Transverse colon (tissue), 4 donors: ENCODE data around the gene C11orf68. TPM values are rescaled to one million over a fixed set of nuclear protein-coding genes. Genes with fewer than 3 reads are reported as not detected.

Source experiments
- DNase-seq: peaks from one replicate; pipeline ENCODE4 v3.0.0-alpha.2; 2019
- H3K27ac ChIP-seq, 4 donors: fragments of 200-600 bp; sonication (generic); 2 replicates each; pipeline ENCODE4 v1.5.1; 2016 to 2018; ENCODE audit warnings: inconsistent platforms in 4 of 4
- H3K27me3 ChIP-seq: fragments of 200-600 bp; sonication (generic); 2 replicates; pipeline ENCODE4 v1.5.1; 2017; ENCODE audit warnings: inconsistent platforms
- H3K36me3 ChIP-seq, 4 donors: fragments of 200-600 bp; sonication (generic); 2 replicates each; pipeline ENCODE4 v1.5.1; 2017 to 2019; ENCODE audit warnings: inconsistent platforms in 4 of 4
- H3K4me1 ChIP-seq, 4 donors: fragments of 200-600 bp; sonication (generic); 2 replicates each; pipeline ENCODE4 v1.5.1; 2017 to 2020; ENCODE audit warnings: inconsistent platforms in 4 of 4
- H3K4me3 ChIP-seq, 4 donors: fragments of 200-600 bp; sonication (generic); 1 replicate in 1 of 4; 2 replicates in 3 of 4; pipeline versions ENCODE4 v1.5.1 to v1.6.1; 2017 to 2019; ENCODE audit warnings: inconsistent platforms in 4 of 4
- H3K9me3 ChIP-seq, 2 donors: fragments of 200-600 bp; sonication (generic); 2 replicates each; pipeline ENCODE4 v1.5.1; 2017 to 2019; ENCODE audit warnings: inconsistent platforms in 2 of 2
- CTCF ChIP-seq, 5 experiments: fragments of 200-600 bp in 3 of 5; fragments of 450-650 bp in 2 of 5; sonication (generic) in 3 of 5; IDR thresholded peaks; 1 replicate in 2 of 5; 2 replicates in 3 of 5; pipeline ENCODE4 v1.5.1; 2016 to 2017; ENCODE audit warnings: antibody characterized with exemption in 5 of 5, inconsistent platforms in 3 of 5, mild to moderate bottlenecking in 2 of 5, moderate library complexity in 1 of 5
- EP300 ChIP-seq: sonication (generic); formaldehyde crosslinking; IDR thresholded peaks from one replicate; pipeline ENCODE4 v1.6.1; 2017; ENCODE audit warnings: antibody characterized with exemption, low read depth
- POLR2A ChIP-seq: fragments of 450-650 bp; IDR thresholded peaks from one replicate; pipeline ENCODE4 v1.6.1; 2016; ENCODE audit warnings: antibody characterized with exemption, mild to moderate bottlenecking, moderate library complexity
- POLR2AphosphoS5 ChIP-seq, 3 donors: sonication (generic); formaldehyde crosslinking; IDR thresholded peaks; one replicate each; pipeline ENCODE4 v1.6.1; 2016; ENCODE audit warnings: antibody characterized with exemption in 3 of 3
- WGBS, 2 donors: methylation state at CpG; one replicate each; pipeline ENCODE4 v1.1.5; 2018; ENCODE audit warnings: low coverage in 1 of 2; 5-methylcytosine and 5-hydroxymethylcytosine counted together
- in situ Hi-C, 4 donors: fragments of 200-750 bp; cut with MboI; loops; one replicate each; pipeline versions ENCODE4 v1.15.0 to v1.15.1; 2017; ENCODE audit warnings: low sequenced_read_pairs in 3 of 4, low pct_ligation_motif_present in 1 of 4, low pct_unique_long_range_greater_than_20kb in 1 of 4
- intact Hi-C: fragments of 100-400 bp; cut with DNase I; formaldehyde crosslinking; loops from one replicate; pipeline ENCODE4 v1.15.1; 2023; ENCODE audit warnings: low total_unique reads
- total RNA-seq, 4 donors: library from RNA; depleted of rRNA; stranded (reverse); fragments of >200 nt; gene quantifications; one replicate each; pipeline ENCODE4 v1.1.0, GENCODE V29; 2016

C11orf68 gene
- total RNA-seq, 4 donors from 2014 or later: 15.2 to 59.5 (median 22.8) TPM

DNA sequence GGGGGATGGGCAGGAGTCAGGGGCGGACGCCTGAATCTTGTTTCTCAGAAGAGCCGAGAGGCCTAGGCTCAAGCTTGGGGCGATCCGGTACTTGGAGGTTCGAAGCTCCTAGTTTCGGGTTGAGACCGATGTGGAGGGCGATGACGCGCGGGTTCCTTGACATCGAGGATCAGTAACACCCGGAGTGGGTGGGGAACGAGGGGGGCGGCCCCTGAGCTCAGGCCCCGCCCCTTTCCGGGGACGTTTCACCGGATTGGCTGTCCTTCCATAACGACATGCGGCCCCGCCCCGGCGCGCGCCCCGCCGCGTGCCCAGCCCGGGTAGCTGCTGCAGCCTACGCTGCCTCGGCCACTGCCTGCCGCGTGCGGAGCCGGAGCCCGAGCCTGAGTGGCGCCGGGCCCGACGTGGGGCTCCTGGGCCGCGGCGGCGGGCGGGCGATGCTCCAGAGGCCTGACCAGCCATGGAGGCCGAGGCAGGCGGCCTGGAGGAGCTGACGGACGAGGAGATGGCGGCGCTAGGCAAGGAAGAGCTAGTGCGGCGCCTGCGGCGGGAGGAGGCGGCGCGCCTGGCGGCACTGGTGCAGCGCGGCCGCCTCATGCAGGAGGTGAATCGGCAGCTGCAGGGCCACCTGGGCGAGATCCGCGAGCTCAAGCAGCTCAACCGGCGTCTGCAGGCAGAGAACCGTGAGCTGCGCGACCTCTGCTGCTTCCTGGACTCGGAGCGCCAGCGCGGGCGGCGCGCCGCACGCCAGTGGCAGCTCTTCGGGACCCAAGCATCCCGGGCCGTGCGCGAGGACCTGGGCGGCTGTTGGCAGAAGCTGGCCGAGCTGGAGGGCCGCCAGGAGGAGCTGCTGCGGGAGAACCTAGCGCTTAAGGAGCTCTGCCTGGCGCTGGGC is 28.3 kb downstream of the C11orf68 start, which contains the start of gene CCDC85B:
Gene CCDC85B, plus strand, starts transcription at position 350 of the 895 bp plus-strand sequence. Its CDS starts 111 bp downstream, at position 461.
- WGBS, 2 donors: 1% methylated on average over 27 of the region's 94 CpGs; no CpG with 5 or more reads in 1 of the 2 donors

GRCh38 chr11:65888163-65888814 is 30.6 kb downstream of the C11orf68 start, which contains the start of gene FIBP:
Gene FIBP, minus strand, starts transcription at chr11:65888471. Its CDS starts 53 bp downstream, at chr11:65888418.
- intact Hi-C loops: loop anchor here (2.0 kb wide), 1 partner anchor 31 kb away; the partner anchor contains the start of genes C11orf68 and DRAP1
- H3K4me3 ChIP-seq: peak within 1 kb of the TSS; percentile 50 to 79 (median 54)

More for the DNA sequence above, 28.3 kb downstream of the C11orf68 start, which contains the start of gene CCDC85B:
- in situ Hi-C loops: loop anchor here in 2 of 4 donors (25.0 kb wide), 1 partner anchor 97 kb away; no protein-coding TSS in a partner anchor
- Histone ChIP-seq H3K27me3 (no peaks in the 10 kb centered on the region), H3K9me3 (no peaks in the 10 kb centered on the region), H3K4me3 (peak within 1 kb of the TSS; percentile 45 to 79 (median 69)), H3K36me3 (no peaks in the 10 kb centered on the region), H3K4me1 (peaks cover 39 to 73% (median 58%) of the 10 kb centered on the region in 4 donors), H3K27ac (peak within 1 kb of the TSS; percentile 95 to 99 (median 97))
- intact Hi-C loops: no loop called here
- peak; percentile 99 for DNase-seq
- TF ChIP-seq CTCF (IDR thresholded peaks at IDR 0.05): peak in 3 of 5 experiments; percentile 11 to 48 (median 31)
- peak; percentile 86 to 97 (median 95) for TF ChIP-seq POLR2AphosphoS5 (IDR thresholded peaks at IDR 0.05)
- TF ChIP-seq POLR2A: peak; percentile 81
- no peak for TF ChIP-seq EP300

DNA sequence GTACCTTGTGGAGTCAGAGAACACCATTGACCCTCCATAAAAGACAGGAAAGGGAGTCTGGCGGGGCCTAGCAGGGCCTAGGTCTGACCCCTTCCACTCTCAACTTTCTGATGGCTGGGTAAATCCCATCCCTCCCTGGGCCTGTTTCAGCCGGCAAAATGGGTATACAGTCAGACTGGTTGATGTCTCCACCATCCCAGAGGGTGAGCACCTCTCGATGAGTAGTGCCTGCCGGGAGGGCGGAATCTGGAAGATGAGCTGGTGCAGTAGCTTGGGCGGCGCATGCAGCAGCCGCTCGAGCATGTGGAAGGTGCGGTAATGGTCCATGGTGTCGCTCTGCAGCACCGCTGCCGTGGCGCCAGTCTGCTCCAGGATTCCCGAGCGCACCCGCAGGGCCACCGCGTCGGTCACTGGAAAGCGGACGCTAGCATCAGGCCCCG is 31.1 kb downstream of the C11orf68 start:
- Histone ChIP-seq H3K36me3 (peaks cover 0 to 5% (median 0%) of the 10 kb centered on the region in 4 donors), H3K4me3 (peak overlapping the region; percentile 50 to 79 (median 54)), H3K4me1 (peaks cover 31 to 65% (median 49%) of the 10 kb centered on the region in 4 donors), H3K9me3 (no peaks in the 10 kb centered on the region), H3K27ac (peak overlapping the region; percentile 95 to 99 (median 97)), H3K27me3 (no peaks in the 10 kb centered on the region)
- intact Hi-C loops (loop anchor here (2.0 kb wide), 1 partner anchor 31 kb away; the partner anchor contains the start of genes C11orf68 and DRAP1), in situ Hi-C loops (loop anchor here in 3 of 4 donors (10.0 to 25.0 kb wide), 2 partner anchors 97 to 100 kb away; no protein-coding TSS in a partner anchor)
- TF ChIP-seq CTCF (IDR thresholded peaks at IDR 0.05): no peak
- no peak for TF ChIP-seq POLR2A
- TF ChIP-seq POLR2AphosphoS5 (IDR thresholded peaks at IDR 0.05): no peak
- no peak for TF ChIP-seq EP300
- DNase-seq: no peak
- WGBS, 2 donors: 5% methylated on average over 21 of the region's 23 CpGs; no CpG with 5 or more reads in 1 of the 2 donors

More at GRCh38 chr11:65888163-65888814, 30.6 kb downstream of the C11orf68 start, which contains the start of gene FIBP:
- peaks cover 36 to 70% (median 55%) of the 10 kb centered on the region in 4 donors for H3K4me1 ChIP-seq
- peak within 1 kb of the TSS; percentile 95 to 99 (median 97) for H3K27ac ChIP-seq
- peak; percentile 98 for DNase-seq
- no peaks in the 10 kb centered on the region for H3K9me3 ChIP-seq
- H3K36me3 ChIP-seq: peaks cover 0 to 4% (median 0%) of the 10 kb centered on the region in 4 donors
- in situ Hi-C loops: loop anchor here in 3 of 4 donors (10.0 to 25.0 kb wide), 2 partner anchors 97 to 99 kb away; no protein-coding TSS in a partner anchor
- H3K27me3 ChIP-seq: no peaks in the 10 kb centered on the region
- 0 to 1% methylated on average over 3 to 53 of the region's 57 CpGs for WGBS, 2 donors
- peak; percentile 77 to 99 (median 87) for TF ChIP-seq CTCF (IDR thresholded peaks at IDR 0.05)
- TF ChIP-seq EP300: no peak
- peak; percentile 90 to 97 (median 93) for TF ChIP-seq POLR2AphosphoS5 (IDR thresholded peaks at IDR 0.05)
- TF ChIP-seq POLR2A: peak; percentile 94
